ENCODE measurements around the gene CRYGC. TPM values are rescaled to one million over a fixed set of nuclear protein-coding genes. Genes with fewer than 3 reads are reported as not detected.
"Not testable (repeated sequence)": the region's sequence is repeated elsewhere in the genome, so short reads cannot be mapped to it uniquely, and the experiment has no call there.

CRYGC gene
- total and polyA plus RNA-seq, 7 donors: not detected

DNA sequence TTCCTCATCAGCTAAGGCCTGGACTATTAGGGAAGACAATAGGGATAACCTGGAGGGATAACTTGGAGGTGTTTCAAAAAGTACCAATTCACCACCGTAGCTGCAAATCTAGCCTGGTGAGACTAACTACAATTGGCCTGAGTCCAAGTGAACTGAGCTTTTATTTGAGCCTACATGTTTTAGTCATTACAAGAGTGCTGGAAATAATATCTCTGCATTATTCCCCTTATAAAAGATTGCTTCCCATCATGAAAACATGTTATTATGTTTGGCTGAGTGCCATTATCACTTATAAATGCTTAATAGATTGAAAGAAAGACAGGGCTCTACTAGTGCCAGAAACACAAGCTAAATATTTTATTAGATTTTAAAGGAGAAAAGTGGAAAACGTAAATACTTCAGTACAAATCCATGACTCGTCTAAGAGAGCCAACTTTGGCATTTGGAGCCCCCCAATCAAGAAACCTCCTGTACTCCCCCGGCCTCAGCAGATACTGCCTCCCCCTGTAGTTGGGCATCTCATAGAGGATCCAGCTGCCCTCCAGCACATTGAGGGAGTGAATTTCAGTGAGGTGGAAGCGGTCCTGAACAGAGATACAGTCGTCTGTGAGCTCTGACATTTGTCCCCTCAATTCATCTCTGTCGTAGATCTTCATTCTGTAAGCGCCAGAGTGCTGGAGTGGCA, 12.8 kb upstream of the CRYGC start:
- H3K4me1 ChIP-seq: no peaks in the 10 kb centered on the region
- WGBS, 3 donors: 21 to 29% (median 23%) methylated on average over 8 of the region's 8 CpGs
- H3K36me3 ChIP-seq (ENCODE audit: insufficient read depth in 1 of 2, low read depth in 1 of 2): no peaks in the 10 kb centered on the region
- no peak overlapping the region for H3K4me3 ChIP-seq
- H3K27ac ChIP-seq: no peak overlapping the region
- DNase-seq (no peak), ATAC-seq (no peak)
- intact Hi-C loops (cut with DNase I): no loop called here
- no peaks in the 10 kb centered on the region for H3K27me3 ChIP-seq (ENCODE audit: insufficient read depth in 3 of 3, low read length in 2 of 3)
- H3K9me3 ChIP-seq: no peaks in the 10 kb centered on the region
- TF ChIP-seq, protein P1, sequence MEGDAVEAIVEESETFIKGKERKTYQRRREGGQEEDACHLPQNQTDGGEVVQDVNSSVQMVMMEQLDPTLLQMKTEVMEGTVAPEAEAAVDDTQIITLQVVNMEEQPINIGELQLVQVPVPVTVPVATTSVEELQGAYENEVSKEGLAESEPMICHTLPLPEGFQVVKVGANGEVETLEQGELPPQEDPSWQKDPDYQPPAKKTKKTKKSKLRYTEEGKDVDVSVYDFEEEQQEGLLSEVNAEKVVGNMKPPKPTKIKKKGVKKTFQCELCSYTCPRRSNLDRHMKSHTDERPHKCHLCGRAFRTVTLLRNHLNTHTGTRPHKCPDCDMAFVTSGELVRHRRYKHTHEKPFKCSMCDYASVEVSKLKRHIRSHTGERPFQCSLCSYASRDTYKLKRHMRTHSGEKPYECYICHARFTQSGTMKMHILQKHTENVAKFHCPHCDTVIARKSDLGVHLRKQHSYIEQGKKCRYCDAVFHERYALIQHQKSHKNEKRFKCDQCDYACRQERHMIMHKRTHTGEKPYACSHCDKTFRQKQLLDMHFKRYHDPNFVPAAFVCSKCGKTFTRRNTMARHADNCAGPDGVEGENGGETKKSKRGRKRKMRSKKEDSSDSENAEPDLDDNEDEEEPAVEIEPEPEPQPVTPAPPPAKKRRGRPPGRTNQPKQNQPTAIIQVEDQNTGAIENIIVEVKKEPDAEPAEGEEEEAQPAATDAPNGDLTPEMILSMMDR (IDR thresholded peaks at IDR 0.05): no peak

GRCh38 chr2:208139447-208139846, 9.8 kb upstream of the CRYGC start:
- no peak for DNase-seq
- intact Hi-C loops (cut with DNase I): no loop called here
- WGBS, 3 donors: 85 to 89% (median 85%) methylated on average over 18 of the region's 18 CpGs
- no peaks in the 10 kb centered on the region for H3K27me3 ChIP-seq (ENCODE audit: insufficient read depth in 3 of 3, low read length in 2 of 3)
- no peak overlapping the region for H3K4me3 ChIP-seq
- no peak overlapping the region for H3K27ac ChIP-seq
- no peaks in the 10 kb centered on the region for H3K36me3 ChIP-seq (ENCODE audit: insufficient read depth in 1 of 2, low read depth in 1 of 2)
- no peaks in the 10 kb centered on the region for H3K4me1 ChIP-seq
- ATAC-seq: no peak
- no peaks in the 10 kb centered on the region for H3K9me3 ChIP-seq
- TF ChIP-seq, protein P1 (IDR thresholded peaks at IDR 0.05): no peak

DNA sequence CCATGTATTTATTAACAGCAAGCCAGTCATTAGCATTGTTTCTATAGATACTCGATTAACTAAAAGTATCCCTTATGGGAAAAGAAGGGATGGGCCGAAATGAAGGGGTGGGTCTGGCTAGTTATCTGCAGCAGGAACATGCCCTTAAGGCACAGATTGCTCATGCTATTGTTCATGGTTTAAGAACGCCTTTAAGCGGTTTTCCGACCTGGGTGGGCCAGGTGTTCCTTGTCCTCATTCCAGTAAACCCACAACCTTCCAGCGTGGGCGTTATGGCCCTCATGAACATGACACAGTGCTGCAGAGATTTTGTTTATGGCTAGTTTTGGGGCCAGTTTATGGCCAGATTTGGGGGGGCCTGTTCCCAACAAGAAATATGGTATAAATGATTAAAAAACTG, 8.7 kb upstream of the CRYGC start:
- DNase-seq; H3K4me1 ChIP-seq; ATAC-seq; H3K27ac ChIP-seq; H3K36me3 ChIP-seq (ENCODE audit: insufficient read depth in 1 of 2, low read depth in 1 of 2); H3K27me3 ChIP-seq (ENCODE audit: insufficient read depth in 3 of 3, low read length in 2 of 3); H3K9me3 ChIP-seq; intact Hi-C loops (cut with DNase I); H3K4me3 ChIP-seq: not testable (repeated sequence)
- 86 to 91% (median 91%) methylated on average over 7 of the region's 7 CpGs for WGBS, 3 donors

- intact Hi-C loops (cut with DNase I): no loop called here
- Histone ChIP-seq H3K36me3 (ENCODE audit: insufficient read depth in 1 of 2, low read depth in 1 of 2) (no peaks in the 10 kb centered on the region), H3K9me3 (no peaks in the 10 kb centered on the region), H3K4me3 (no peak overlapping the region), H3K4me1 (no peaks in the 10 kb centered on the region), H3K27me3 (ENCODE audit: insufficient read depth in 3 of 3, low read length in 2 of 3) (no peaks in the 10 kb centered on the region), H3K27ac (no peak overlapping the region)
- DNase-seq: no peak
- WGBS, 3 donors: 77 to 91% (median 84%) methylated on average over 2 of the region's 2 CpGs
- no peak for ATAC-seq
- TF ChIP-seq, protein P1 (IDR thresholded peaks at IDR 0.05): no peak
Measured at GRCh38 chr2:208136716-208137094, 7.1 kb upstream of the CRYGC start.

DNA sequence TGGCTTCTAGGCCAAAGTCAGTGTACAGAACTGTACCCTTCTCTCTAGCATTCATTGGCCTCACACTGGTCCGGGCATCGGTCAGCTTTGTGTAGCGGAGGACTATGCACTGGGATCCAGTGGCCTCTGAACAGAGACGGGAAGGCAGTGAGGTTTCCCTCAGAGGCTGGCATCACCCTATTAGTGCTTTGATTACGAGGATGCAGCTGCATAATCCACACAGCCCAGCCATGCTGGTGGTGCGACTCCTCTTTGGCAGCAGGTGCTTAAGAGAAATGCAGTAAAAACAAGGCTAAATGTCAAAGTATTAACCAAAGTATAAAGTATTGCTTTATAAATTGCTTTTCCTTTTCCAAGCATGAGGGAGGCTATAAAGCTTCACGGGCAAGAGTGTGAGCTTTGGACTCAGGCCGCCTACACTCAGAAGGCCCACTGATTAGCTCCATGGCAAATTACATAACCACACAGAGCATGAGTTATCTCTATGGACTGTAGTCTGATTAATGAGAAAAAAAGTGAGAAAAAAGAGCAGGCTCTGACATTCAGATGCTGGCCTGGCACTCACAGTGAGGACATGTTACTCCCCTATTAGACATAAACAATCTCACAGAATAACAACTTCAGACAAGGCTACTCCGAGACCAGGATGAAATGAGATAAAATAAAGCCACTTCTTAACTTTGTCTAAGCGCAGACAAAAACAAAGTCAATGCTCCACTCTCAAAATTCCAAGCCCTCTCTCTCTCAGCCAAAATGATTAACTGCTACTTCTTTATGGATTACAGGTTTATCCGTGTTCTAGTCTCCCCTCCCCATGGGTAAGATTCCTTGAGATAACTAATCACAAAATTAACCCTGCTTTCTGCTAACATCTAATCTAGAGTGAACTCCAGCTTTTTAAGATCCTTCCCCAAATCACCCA, 6.4 kb upstream of the CRYGC start:
- H3K4me1 ChIP-seq: no peaks in the 10 kb centered on the region
- intact Hi-C loops (cut with DNase I): no loop called here
- no peaks in the 10 kb centered on the region for H3K27me3 ChIP-seq (ENCODE audit: insufficient read depth in 3 of 3, low read length in 2 of 3)
- no peaks in the 10 kb centered on the region for H3K9me3 ChIP-seq
- H3K27ac ChIP-seq: no peak overlapping the region
- no peaks in the 10 kb centered on the region for H3K36me3 ChIP-seq (ENCODE audit: insufficient read depth in 1 of 2, low read depth in 1 of 2)
- 66 to 76% (median 70%) methylated on average over 11 of the region's 11 CpGs for WGBS, 3 donors
- TF ChIP-seq, protein P1 (IDR thresholded peaks at IDR 0.05): no peak
- no peak for ATAC-seq
- no peak overlapping the region for H3K4me3 ChIP-seq
- no peak for DNase-seq

All from psoas muscle (tissue), 8 donors.